DOHH2 (cell line): ENCODE results near the gene IGBP1.
"Not testable (repeated sequence)": the region's sequence is repeated elsewhere in the genome, so short reads cannot be mapped to it uniquely, and the experiment has no call there.

ENCODE experiments used
- H3F3A ChIP-seq: fragments of 200-600 bp; sonication (generic), shearing (Covaris generic); 2 replicates; pipeline ENCODE4 v1.6.0; 2016; ENCODE audit warnings: antibody characterized with exemption, mild to moderate bottlenecking; ENCODE audit not compliant: control insufficient read depth, insufficient read depth
- H3K27ac ChIP-seq: fragments of 200-600 bp; sonication (generic); 2 replicates; pipeline ENCODE4 v1.5.1; 2014; ENCODE audit warnings: low read depth, mild to moderate bottlenecking, low read length, moderate library complexity
- H3K27me3 ChIP-seq: fragments of 200-600 bp; sonication (generic); 2 replicates; pipeline ENCODE4 v1.6.1; 2014; ENCODE audit warnings: mild to moderate bottlenecking, low read length, mixed read lengths; ENCODE audit not compliant: control insufficient read depth
- H3K36me3 ChIP-seq: fragments of 200-600 bp; sonication (generic); 2 replicates; pipeline ENCODE4 v1.6.1; 2014; ENCODE audit warnings: mild to moderate bottlenecking, low read length, moderate library complexity, mixed read lengths; ENCODE audit not compliant: control insufficient read depth
- H3K4me1 ChIP-seq: fragments of 200-600 bp; sonication (generic); 2 replicates; pipeline ENCODE4 v1.6.1; 2014; ENCODE audit warnings: mild to moderate bottlenecking, low read length, mixed read lengths; ENCODE audit not compliant: control insufficient read depth
- H3K4me2 ChIP-seq: fragments of 200-600 bp; sonication (generic); 2 replicates; pipeline ENCODE4 v1.6.0; 2014; ENCODE audit warnings: mild to moderate bottlenecking, low read length, moderate library complexity
- H3K4me3 ChIP-seq: fragments of 200-600 bp; sonication (generic); 2 replicates; pipeline ENCODE4 v1.5.1; 2014; ENCODE audit warnings: mild to moderate bottlenecking, low read length, mixed read lengths
- H3K79me2 ChIP-seq: fragments of 200-600 bp; sonication (generic); 2 replicates; pipeline ENCODE4 v1.6.1; 2014; ENCODE audit warnings: mild to moderate bottlenecking, low read length, mixed read lengths; ENCODE audit not compliant: control insufficient read depth
- H3K9me2 ChIP-seq: fragments of 200-600 bp; sonication (generic); replicated peaks from 2 replicates; pipeline ENCODE4 v1.6.1; 2014; ENCODE audit warnings: mild to moderate bottlenecking, low read length, mixed read lengths; ENCODE audit not compliant: control insufficient read depth
- H3K9me3 ChIP-seq: fragments of 200-600 bp; sonication (generic); 2 replicates; pipeline ENCODE4 v1.6.1; 2014; ENCODE audit warnings: antibody characterized with exemption, low read length, mixed read lengths; ENCODE audit not compliant: control insufficient read depth, insufficient read depth
- H4K20me1 ChIP-seq: fragments of 200-600 bp; sonication (generic); 2 replicates; pipeline ENCODE4 v1.6.0; 2014; ENCODE audit warnings: low read depth, mild to moderate bottlenecking, antibody characterized with exemption, low read length, moderate library complexity; ENCODE audit not compliant: control insufficient read depth, insufficient read depth
- CTCF ChIP-seq: fragments of 200-600 bp; sonication (generic); IDR thresholded peaks from one replicate; pipeline ENCODE4 v1.5.1; 2014; ENCODE audit warnings: antibody characterized with exemption, mild to moderate bottlenecking, low read depth, low read length; ENCODE audit not compliant: poor library complexity, severe bottlenecking

IGBP1 gene

DNA sequence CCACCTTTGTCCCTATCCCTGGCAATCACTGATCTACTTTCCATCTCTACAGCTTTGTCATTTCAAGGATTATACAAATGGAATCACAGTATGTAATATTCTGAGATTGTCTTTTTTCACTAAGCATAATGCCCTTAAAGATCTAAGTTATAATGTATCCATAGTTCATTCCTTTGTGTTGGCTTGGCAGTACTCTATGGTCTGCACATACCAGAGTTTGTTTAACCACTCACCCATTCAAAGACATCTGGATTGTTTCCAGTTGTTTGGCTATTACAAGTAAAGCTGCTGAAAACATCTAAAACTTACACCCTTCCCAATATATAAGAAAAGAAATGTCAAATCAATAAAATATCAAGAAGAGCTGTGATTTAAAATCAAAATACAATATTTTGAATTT lies 75.2 kb downstream of the IGBP1 start:
- no peaks in the 10 kb centered on the region for H3K4me1 ChIP-seq
- H3K36me3 ChIP-seq: no peaks in the 10 kb centered on the region
- H3F3A ChIP-seq: no peaks in the 10 kb centered on the region
- no peak overlapping the region for H3K27ac ChIP-seq
- H3K79me2 ChIP-seq: no peaks in the 10 kb centered on the region
- H4K20me1 ChIP-seq: no peaks in the 10 kb centered on the region
- H3K9me2 ChIP-seq: no peaks in the 10 kb centered on the region
- H3K4me3 ChIP-seq: no peak overlapping the region
- no peaks in the 10 kb centered on the region for H3K27me3 ChIP-seq
- H3K4me2 ChIP-seq: no peak overlapping the region
- H3K9me3 ChIP-seq: no peaks in the 10 kb centered on the region
- no peak for TF ChIP-seq CTCF

GRCh38 chrX:70209570-70209969 lies 76.3 kb downstream of the IGBP1 start:
- not testable (repeated sequence) for H3K4me2 ChIP-seq, H4K20me1 ChIP-seq, H3K36me3 ChIP-seq, H3K4me3 ChIP-seq, H3K27me3 ChIP-seq, H3K9me2 ChIP-seq, H3K4me1 ChIP-seq, H3K9me3 ChIP-seq, H3F3A ChIP-seq, H3K79me2 ChIP-seq, H3K27ac ChIP-seq
